NB4 (cell line): ENCODE results near the gene MRFAP1.

Experiments
- MYC ChIP-seq: IDR thresholded peaks from 2 replicates; pipeline ENCODE4 v1.6.1; 2011; ENCODE audit warnings: low read depth, low read length
- POLR2A ChIP-seq: IDR thresholded peaks from 2 replicates; pipeline ENCODE4 v1.6.1; 2011; ENCODE audit warnings: mild to moderate bottlenecking; ENCODE audit not compliant: insufficient read length; ENCODE audit errors: extremely low read depth
- TF ChIP-seq, protein P1 (sequence below): IDR thresholded peaks from one replicate; pipeline ENCODE4 v1.5.1; 2012; ENCODE audit warnings: low read depth, low read length

DNA sequence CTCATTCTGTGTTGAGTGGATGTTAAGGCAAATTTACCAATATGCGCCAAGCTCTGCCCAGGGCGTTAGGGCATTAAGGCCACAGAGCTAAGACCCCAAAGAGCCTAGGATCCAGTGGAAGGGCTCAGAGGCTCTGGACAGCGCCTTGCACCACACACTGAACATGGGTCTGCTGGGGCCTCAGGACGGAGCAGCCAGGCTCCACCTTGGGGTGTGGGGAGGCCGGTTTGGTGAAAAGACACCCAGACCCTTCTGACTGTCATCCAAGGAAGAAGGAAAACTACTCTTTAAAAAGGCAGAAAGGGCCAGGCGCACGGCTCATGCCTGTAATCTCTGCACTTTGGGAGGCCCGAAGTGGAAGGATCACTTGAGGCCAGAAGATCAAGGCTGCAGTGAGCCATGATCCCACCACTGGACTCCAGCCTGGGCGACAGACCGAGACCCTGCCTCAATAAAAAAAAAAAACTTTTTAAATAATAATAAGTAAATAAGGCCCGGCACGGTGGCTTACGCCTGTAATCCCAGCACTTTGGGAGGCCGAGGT lies 1.3 kb upstream of the MRFAP1 start:
- TF ChIP-seq, protein P1, sequence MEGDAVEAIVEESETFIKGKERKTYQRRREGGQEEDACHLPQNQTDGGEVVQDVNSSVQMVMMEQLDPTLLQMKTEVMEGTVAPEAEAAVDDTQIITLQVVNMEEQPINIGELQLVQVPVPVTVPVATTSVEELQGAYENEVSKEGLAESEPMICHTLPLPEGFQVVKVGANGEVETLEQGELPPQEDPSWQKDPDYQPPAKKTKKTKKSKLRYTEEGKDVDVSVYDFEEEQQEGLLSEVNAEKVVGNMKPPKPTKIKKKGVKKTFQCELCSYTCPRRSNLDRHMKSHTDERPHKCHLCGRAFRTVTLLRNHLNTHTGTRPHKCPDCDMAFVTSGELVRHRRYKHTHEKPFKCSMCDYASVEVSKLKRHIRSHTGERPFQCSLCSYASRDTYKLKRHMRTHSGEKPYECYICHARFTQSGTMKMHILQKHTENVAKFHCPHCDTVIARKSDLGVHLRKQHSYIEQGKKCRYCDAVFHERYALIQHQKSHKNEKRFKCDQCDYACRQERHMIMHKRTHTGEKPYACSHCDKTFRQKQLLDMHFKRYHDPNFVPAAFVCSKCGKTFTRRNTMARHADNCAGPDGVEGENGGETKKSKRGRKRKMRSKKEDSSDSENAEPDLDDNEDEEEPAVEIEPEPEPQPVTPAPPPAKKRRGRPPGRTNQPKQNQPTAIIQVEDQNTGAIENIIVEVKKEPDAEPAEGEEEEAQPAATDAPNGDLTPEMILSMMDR, result no peak
- no peak for TF ChIP-seq POLR2A
- TF ChIP-seq MYC, result no peak
